ENCODE measurements around the gene TMSB10.
"Not testable (repeated sequence)": the region's sequence is repeated elsewhere in the genome, so short reads cannot be mapped to it uniquely, and the experiment has no call there.

The TMSB10 gene

DNA sequence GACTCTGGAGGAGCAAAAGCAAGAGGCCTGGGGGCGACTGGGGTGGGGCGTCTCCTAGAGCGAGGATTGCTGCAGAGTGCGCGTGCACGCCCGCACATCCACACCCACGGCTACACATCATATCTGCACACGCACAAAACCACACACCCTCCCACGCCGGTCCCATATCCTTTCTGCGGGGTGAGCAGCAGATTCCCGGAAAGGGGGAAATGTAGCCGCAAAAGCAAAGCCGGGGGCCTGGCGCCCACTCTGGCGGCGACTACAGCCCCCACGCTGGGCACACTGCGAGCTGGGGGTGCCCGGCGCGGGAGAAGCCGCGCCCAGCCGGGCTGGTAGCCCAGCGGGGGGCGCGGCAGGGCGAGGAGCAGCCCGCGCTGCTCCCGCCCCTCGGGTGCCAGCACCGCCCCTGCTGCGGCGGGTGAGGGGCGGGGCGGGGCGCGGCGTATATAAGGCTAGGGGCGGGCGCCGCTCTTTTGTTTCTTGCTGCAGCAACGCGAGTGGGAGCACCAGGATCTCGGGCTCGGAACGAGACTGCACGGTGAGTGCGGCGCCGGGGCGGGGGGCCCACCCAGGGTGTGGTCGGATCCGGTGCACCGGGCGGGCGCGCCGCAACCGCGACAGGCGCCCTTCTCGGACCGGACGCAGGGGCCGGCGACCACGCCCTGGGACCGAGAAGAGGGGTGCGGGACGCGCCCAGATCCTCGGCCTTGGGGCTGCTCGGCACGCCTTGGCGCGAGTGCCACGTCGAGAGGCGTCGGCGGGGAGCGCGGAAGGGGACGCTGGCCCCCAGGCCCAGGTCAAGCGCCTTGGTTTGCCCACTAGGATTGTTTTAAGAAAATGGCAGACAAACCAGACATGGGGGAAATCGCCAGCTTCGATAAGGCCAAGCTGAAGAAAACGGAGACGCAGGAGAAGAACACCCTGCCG is at the start of gene TMSB10:
TMSB10 (plus strand) TSS at position 476 of the 927 bp plus-strand sequence.
- peak; percentile 88 for DNase-seq (ENCODE audit: low spot score)

DNA sequence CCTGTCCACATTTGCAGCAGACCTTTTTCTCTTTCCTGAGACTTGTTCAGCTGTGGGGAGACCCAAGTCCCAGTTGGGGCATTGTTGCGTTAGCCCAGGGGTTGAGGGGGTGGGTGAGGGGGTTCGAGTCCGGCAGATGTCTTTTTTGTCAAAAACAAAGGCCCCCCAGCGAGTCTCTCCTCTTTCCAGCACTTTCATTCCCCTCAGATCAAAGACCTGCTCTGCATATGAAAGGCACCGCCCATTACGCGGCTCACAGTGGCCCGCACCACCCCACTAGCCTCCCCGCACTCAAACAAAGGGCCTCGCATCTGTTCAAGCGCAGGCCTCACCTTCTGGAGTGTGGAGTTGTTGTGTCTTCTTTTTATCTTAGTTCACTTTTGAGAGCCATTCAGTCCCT is 49.7 kb upstream of the TMSB10 start:
- no peak for DNase-seq (ENCODE audit: low spot score)

DNA sequence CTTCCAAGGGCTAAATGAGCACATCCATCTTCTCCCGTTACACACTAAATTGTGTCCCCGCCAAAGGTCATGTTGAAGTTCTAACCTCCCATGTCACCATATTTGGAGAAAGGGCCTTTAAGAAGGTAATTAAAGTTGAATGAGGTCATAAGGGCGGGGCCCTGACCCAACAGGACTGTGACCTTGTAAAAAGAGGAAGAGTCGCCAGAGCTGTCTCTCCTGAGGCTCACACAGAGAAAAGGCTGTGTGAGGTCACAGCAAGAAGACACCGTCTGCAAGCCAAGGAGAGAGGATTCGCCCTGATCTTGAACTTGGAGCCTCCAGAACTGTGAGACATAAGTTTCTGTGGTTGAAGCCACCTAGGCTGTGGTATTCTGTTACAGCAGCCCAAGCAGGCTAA is 48.7 kb upstream of the TMSB10 start:
- DNase-seq (ENCODE audit: low spot score): no peak

DNA sequence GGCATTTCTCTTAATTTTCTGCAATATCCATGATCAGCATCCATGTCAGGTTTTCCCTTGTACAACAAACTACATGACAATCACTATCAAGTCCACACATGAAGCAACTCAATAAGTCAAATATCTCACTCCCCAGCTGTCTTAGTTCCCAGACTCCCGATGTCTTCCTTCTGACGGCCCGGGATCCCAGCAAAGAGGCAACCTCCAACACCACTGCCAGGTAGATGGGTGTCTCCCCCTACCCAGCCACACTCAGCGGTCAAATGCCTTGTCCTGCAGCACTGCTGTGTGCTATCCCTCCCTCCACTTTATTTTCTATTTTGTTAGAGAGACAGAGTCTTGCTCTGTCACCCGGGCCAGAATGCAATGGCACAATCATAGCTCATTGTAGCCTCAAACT is 47.9 kb upstream of the TMSB10 start:
- DNase-seq (ENCODE audit: low spot score): no peak

DNA sequence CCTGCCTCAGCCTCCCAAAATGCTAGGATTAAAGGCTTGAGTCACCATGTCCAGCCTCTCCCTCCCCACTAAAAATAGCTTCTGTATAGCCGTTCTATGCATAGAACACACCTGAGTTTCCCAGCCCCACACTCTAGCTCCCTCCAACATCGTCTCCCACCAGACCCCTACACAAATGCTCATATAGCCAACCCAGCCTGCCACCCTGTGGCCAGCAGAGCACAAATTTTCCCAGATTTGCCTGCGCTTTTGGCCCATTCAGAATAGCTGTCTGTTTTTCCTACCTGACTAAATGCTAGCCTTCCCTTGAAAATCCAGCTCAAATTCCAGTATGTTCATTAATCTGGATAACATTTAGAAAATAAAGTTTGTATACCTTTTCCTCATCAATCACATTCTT is 47.3 kb upstream of the TMSB10 start:
- DNase-seq (ENCODE audit: low spot score): no peak

DNA sequence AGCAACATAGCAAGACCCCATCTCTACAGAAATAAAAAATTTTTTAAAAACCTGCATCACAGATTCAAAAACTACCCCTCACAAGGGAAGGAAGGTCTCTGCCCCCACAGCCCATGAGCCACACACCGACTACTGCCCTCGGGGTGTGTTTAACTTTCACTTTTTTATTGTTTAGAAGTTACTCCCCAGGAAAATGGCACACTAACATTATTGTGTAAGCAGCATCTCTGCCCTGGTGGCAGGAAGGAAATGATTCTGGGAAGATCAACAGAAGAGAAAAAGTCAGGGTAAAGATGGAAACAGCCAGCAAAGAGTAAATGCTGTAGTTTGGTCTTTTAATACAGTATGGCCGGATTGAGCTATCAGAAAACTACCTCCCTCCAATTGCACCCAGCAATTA is 46.5 kb upstream of the TMSB10 start:
- no peak for DNase-seq (ENCODE audit: low spot score)

DNA sequence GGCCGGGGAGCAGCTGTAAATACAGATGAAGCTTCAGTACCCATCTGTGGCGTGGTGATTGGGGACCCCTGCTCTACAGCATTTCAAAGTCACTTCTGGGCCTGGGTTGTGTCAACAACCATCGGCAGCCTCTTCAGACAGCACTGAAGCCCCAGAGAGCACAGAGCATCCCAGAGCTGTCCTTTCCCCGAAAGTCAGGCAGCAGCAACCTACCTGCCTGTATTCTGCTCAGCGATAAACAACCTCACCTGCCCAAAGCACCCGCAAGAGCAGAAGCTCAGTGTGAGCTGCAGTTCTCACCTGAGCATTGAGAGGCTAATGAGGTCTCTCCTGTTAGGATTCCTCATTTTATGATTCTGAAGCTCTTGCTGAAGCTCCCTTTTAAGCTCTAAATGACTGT is 43.9 kb upstream of the TMSB10 start:
- DNase-seq (ENCODE audit: low spot score): no peak

DNA sequence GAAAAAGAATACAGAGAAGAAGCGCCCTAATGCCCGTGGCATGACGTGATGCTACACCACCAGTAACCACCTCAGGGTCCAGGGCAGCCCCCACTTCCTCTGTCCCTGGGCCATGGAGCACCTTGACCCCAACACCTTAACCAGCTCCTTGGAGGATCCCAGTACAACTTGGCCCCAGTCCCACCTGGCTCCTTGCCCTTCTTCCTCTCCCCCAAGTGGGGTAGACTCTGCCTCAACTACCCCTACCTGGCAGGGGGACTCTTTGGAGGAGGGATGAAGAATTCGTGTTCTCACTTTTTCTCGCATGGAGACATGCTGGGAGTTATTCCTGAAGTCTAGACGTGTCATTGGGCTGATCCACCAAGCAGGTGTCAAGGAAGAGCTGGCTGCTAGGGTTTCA is 43.5 kb upstream of the TMSB10 start:
- DNase-seq (ENCODE audit: low spot score): no peak

DNA sequence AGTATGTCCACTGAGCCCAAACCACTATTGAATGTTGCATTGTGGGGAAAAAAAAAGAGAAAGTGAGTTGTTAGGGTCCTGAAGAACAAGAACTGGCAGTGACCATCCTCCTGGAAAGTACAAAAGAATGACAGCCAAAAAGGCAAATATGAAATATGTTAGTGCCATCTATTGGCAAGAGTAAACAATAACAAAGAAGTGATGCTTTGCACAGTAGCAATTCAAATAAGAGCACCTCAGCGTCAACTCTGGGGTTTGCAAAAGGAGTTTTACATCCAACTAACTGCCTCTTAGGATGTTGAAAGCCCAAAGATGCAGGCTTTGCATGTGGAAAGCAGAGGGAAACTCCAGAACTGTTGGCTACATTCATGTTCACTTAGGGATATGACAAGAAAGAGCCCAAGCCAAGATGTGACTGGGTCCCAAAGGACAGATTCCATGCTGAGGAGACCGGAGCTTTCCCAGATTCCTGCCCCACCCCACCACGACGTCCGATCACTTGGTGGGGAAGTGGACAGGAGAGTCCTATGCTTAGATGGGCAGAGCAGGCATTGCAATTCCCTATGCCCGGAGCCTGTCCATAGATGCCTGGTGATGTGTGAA is 40.2 kb upstream of the TMSB10 start:
- DNase-seq (ENCODE audit: low spot score): no peak

DNA sequence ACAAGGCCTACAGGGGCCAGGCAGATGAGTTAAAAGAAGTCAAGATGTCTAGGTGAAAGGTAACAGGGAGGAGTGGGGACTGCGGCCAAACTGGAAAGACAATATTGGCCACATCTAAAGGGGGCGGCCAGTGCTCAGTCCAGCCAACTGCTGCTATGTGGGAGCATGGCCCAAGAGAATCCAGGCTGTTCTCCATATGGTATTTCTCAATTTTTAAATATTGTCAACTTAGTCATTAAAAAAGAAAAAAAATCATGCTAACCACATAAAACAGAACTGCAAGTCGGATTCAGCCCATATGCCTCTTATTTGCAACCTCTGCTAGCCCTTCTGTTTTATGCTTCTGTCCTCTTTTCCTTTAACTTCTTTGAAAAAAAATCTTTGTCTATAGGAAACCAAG is 39.3 kb upstream of the TMSB10 start:
- DNase-seq (ENCODE audit: low spot score): no peak

DNA sequence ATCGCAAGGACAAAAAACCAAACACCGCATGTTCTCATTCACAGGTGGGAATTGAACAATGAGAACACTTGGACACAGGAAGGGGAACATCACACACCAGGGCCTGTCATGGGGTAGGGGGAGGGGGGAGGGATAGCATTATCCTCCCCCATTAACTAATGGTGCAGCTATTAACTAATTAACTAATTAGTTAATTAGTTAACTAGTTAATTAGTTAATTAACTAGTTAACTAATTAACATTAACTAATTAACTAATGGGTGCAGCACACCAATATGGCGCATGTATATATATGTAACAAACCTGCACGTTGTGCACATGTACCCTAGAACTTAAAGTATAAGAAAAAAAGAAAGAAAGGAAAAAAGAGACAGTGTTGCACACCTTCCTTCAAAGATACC is 37.1 kb upstream of the TMSB10 start:
- not testable (repeated sequence) for DNase-seq (ENCODE audit: low spot score)

DNA sequence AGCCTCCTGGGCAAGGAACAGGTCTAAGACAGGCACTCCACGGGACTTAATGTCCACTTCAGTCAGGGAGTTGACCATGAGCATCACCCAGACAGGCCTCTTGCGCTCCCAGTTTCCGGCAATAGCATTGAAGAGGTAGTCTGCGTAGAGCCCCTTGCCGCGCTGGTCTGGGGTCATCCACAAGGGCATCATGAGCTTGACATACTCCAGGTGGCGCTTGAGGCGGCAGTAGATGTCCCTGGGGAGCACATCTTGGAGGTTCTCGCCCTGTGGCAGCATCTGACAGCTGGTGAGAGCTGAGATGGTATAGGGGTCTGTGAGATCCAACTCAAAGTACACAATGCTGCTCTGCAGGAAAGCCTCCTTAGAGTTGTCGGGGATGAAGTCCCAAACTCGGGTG is 35.1 kb upstream of the TMSB10 start:
- no peak for DNase-seq (ENCODE audit: low spot score)

DNA sequence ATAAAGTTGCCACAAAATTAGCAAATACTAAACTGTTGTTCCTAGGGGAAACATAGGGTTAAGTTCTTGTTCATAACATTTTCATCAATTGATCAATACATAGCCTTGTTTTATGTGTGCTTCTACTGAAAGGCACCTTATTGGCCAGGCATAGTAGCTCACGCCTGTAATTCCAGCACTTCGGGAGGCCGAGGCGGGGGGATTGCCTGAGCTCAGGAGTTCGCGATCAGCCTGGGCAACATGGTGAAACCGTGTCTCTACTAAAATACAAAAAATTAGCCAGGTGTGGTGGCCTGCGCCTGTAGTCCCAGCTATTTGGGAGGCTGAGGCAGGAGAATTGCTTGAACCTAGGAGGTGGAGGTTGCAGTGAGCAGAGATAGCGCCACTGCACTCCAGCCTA is 32.8 kb upstream of the TMSB10 start:
- DNase-seq (ENCODE audit: low spot score): not testable (repeated sequence)

DNA sequence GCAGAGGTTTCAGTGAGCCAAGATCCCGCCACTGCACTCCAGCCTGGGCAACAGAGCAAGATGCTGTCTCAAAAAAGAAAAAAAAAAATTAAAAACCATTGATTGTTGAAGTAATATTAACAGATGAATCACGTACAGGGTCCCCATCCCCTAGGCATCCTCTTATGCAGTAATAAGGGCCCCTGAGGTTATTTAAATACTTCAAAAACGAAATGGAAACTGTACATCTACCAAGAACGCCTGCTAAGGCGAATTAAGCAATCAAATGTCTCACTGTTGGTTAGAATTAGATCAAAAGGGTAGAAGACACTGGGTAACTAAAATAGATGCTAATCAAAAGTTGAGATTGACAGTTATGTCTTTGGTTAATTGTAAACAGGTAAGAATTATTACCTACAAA is 32.1 kb upstream of the TMSB10 start:
- DNase-seq (ENCODE audit: low spot score): no peak

DNA sequence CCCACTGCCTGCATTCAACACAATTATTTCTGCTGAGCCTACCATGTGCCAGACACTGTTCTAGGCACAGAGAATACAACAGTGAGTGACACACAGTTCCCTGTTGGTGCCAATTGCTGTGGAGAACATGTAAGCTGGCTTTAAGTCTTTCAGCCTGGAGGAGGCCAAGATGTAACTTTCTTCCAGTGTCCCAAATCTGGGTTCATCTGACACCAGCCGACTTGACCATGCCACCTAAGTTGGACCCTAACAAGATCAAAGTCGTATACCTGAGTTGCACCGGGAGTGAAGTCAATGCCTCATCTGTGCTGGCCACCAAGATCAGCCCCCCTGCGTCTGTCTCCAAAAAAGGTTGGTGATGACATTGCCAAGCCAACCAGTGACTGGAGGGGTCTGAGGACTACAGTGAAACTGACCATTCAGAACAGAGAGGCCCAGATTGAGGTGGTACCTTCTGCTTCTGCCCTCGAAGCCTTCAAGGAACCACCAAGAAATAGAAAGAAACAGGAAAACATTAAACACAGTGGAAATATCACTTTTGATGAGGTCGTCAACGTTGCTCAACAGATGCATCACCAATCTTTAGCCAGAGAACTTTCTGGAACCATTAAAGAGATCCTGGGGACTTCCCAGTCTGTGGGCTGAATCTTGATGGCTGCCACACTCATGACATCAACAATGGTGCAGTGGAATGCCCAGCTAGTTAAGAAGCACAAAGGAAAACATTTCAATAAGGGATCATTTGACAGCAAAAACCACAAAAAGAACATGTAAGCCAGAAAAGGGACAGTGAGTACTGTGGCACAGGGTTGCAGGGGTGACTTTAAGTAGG is 30.9 kb upstream of the TMSB10 start:
- no peak for DNase-seq (ENCODE audit: low spot score)

DNA sequence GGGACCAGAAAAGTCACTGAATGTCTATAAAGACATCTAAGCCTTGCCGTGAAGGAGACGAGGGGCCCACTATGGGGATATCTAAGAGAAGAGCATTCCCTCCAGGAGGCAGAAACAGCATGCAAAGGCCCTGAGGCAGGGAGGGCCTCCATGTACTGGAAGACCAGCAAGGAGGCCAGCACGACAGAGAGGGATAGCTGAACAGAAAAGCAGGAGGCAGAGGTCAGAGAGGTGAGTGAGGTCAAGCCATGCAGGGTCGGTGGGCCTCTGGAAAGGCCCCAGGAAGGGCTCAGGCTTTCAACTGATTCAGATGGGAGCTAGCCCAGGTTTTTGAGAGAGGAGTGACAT is 30.3 kb upstream of the TMSB10 start:
- DNase-seq (ENCODE audit: low spot score): no peak

DNA sequence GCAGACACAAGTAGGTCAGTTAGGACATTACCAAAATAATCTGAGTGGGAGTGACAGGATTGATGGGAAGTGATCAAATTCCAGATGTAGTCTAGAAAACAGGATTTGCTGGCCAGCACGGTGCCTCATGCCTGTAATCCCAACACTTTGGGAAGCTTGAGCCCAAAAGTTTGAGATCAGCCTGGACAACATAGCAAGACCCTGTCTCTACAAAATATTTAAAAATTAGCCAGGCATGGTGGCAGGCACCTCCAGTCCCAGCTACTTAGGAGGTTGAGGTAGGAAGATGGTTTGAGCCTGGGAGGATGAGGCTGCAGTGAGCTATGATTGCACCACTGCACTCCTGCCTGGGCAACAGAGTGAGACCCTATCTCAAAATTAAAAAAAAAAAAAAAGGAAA is 29.8 kb upstream of the TMSB10 start:
- DNase-seq (ENCODE audit: low spot score): not testable (repeated sequence)

DNA sequence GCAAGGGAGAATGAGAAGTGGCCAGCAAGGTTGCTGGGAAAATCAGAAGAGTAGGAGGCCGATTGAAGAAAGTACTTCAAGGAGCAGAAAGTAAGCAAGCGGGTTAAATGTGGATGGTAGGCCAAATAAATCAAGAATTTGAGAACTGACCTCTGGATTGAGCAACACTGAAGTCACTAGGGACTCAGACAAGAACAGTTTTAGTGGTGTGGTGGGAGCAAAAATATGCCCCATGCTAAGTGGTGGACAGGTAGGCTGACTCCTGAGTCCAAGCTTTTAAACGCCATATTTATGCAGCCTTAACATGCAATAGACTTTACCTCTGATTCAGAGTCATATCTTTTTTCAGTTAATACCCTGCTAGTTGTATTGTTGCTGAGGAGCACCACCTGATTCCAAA is 29.1 kb upstream of the TMSB10 start:
- DNase-seq (ENCODE audit: low spot score): no peak

DNA sequence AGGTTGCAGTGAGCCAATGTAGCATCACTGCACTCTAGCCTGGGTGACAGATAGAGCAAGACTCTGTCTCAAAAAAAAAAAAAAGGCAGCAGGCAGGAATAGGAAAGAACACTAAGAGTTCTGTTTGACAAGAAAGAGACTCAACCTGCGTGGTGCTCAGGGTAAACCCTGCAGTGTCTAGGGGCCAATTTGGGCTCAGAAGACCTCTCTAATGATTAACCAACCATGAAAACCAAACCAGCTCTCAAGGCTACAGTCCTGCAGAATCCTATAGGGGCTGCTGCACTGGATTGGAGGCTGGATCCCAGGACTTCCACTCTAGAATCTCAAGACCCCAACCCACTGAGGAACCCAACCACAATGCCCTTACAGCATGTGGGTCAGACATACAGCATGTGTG is 27.0 kb upstream of the TMSB10 start:
- no peak for DNase-seq (ENCODE audit: low spot score)

DNA sequence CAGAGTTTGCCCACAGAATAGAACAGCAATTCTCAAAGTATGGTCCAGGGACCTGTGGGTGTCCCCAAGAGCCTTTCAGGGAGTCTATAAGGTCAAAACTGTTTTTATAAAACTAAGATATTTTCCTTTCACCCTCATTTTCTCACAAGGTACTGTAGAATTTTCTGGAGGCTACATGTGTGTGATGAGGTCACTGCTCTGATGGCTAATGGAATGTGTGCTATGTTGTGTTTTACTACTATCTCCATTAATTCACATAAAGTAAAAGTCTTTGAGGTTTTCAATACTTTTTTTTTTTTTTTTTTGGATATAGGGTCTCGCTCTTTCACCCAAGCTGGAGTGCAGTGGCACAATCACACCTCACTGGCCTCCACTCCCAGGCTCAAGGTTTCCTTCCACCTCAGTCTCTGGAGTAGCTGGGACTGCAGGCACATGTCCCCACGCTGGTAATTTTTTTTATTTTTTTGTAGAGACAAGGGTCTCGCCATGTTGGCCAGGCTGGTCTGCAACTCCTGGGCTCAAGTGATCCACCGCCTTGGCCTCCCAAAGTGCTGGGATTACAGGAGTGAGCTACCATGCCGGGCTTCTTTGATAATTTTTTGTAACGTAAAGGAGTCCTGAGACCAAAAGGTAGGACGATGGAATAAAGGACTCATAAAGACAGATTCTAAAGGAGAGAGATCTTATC is 26.4 kb upstream of the TMSB10 start:
- DNase-seq (ENCODE audit: low spot score): no peak

DNA sequence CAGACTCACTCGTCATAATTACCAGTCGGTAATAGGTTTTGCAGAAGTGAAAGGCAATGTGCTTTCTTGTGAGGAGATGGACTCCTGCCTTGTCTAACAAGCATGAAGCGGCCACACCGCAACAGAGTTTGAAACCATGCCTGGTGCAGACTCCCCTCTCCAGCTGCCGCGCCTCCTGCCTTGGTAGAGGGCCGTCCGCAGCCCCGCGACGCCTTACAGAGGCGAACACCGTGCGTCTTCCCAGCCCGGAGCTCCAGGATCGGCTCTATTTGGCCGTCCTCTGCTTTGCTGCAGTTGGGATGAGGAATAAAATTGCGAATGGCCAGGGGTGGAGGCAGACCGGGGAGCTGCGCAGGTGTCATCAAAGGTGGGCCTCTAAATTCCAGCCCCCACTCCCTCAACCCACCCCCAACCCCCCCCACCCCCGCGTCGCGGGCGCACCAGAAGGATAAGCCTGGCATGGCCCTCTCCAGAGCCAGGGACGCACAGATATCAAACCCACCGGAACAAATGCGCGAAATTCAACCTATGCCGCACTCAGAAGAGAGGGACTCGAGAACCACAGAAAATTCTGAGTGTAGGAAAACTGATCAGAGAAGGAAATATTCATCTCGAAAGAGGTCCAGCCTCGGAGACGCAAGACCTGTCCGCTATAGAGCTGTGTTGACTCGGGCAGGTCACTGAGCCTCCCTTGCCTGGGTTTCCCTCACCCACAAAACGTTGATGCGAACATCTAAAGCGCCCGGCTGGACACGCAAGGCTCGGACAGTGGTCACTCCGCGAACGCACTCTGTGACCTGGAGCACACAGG is 25.7 kb upstream of the TMSB10 start:
- no peak for DNase-seq (ENCODE audit: low spot score)

DNA sequence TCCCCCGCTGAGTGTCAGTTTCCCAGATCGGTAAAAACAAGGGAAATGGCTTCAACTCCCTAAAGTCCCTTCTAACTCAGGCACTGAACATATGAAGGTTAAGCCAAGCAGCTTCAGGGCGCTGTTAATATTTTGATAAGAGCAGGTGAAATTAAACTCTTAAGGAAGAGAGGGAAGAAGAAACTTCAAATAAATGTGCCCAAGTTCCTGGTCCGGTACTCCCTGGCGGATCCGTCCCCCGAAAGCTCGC is 25.1 kb upstream of the TMSB10 start:
- no peak for DNase-seq (ENCODE audit: low spot score)
